NCI-H2029 (cell line): ENCODE data around the gene RAB11A.

Source experiments
- DNase-seq: peaks from one replicate; lab custom pipeline; 2025; lab: John Stamatoyannopoulos, UW

RAB11A gene

GRCh38 chr15:65869126-65869953 is at the start of gene RAB11A:
TSS of gene RAB11A (plus strand) at chr15:65869491. CDS start at chr15:65869586, 95 bp downstream.
- DNase-seq, result peak; percentile 72

DNA sequence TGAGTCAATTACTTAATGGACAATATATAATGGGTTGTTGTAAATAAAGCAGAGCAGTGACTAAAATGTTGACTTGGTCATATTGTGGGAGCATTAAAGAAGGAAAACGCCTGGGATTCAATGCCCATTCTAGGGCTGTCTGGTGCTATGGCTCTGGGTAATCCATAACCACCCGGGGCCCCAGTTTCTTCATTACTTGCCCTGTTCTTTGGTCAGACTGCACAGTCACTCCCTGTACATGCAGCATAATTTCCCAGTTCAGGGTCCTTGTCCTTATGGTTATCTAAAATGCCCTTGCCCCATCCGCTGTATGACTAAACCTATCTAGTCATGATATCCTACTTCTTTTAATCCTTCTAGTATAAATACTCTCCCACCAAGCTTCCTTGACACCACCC is 49.7 kb upstream of the RAB11A start:
- no peak for DNase-seq

GRCh38 chr15:65821070-65821469 is 48.2 kb upstream of the RAB11A start:
- no peak for DNase-seq

DNA sequence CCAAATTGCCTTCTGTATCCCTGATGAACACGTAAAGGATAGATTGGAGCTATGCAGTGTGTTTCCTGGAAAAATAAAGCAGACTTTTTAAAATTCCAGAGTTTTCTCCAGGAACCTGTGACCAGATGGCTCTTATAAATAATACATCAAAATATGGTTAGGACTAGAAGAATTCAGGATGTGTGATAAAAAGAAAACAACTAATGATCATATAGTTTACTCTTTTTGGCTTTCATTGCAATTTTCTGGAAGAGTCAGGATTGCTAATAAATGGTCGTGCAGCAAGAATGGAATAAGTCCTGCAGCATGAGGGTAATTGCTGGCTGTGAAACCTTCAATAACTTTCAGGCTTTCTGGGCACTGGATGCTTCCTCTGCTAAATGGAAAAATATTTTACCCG is 47.0 kb upstream of the RAB11A start:
- no peak for DNase-seq

- DNase-seq, result no peak
Measured at GRCh38 chr15:65824031-65824743, 45.1 kb upstream of the RAB11A start.

DNA sequence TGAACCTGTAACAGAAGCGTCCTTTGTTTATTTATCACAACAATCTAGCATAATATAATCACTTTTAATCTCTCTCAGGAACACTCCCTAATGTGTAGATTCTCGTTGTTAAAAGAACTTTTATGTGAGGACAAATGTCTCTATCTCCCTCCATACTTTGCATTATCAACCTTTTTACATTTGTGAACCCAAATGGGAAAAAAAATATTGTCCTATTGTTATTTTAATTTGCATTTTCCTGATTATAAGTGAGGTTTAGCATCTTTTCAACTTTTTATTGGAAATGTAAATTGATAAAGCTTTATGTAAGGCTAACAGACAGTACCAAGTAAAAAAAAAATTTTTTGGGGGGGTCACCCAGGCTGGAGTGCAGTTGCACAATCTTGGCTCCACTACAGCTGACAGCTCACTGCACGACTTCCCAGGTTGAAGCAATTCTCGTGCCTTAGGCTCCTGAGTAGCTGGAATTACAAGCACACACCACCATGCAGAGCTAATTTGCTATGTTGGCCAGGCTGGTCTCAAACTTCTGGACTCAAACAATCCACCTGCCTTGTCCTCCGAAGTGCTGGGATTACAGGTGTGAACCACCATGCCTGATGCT is 44.2 kb upstream of the RAB11A start:
- DNase-seq, result no peak

GRCh38 chr15:65827065-65827464 is 42.2 kb upstream of the RAB11A start:
- DNase-seq, result no peak

- no peak for DNase-seq
Measured at GRCh38 chr15:65828585-65828984, 40.7 kb upstream of the RAB11A start.

GRCh38 chr15:65829130-65829764 is 40.0 kb upstream of the RAB11A start:
- DNase-seq, result no peak

DNA sequence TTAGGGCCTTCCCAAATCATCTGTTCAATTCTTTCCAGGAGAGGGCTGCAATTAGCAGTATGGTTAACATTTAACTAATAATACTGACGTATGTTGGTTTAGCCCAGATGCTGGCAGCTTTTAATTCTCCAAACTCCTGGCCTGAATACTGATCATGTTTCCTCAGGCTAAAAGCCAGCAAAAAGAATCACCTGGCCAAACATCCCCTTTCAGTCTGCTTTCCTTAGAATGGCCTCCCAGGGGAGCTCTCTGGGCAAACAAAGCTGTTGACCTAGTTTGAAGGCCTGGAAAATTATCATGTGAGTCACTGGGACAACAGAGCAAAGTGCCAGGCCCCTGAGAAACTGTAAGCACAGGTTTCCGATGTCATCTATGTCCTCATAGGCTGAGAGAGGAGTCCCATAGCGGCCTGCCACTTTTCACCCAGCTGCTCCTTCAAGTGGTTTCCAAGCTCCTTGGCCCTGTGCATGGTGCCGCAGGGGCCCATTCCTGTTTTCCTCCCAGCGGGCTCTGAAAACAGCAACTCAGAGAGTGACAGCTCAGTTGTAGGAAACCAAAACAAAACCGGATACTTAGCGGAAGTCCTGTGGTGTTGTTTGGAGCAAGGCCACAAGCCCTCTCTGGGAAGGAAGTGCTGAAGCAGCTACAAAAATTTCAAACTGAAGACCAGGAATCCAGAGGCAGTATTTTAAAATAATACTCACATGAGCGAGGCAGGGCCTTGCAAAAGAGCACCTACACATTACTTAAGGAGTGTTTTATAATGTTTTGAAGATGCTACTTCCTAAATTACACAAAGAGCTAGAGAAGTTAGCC is 36.5 kb upstream of the RAB11A start:
- DNase-seq, result peak; percentile 94

- DNase-seq, result no peak
Measured at GRCh38 chr15:65833501-65834205, 35.6 kb upstream of the RAB11A start.

DNA sequence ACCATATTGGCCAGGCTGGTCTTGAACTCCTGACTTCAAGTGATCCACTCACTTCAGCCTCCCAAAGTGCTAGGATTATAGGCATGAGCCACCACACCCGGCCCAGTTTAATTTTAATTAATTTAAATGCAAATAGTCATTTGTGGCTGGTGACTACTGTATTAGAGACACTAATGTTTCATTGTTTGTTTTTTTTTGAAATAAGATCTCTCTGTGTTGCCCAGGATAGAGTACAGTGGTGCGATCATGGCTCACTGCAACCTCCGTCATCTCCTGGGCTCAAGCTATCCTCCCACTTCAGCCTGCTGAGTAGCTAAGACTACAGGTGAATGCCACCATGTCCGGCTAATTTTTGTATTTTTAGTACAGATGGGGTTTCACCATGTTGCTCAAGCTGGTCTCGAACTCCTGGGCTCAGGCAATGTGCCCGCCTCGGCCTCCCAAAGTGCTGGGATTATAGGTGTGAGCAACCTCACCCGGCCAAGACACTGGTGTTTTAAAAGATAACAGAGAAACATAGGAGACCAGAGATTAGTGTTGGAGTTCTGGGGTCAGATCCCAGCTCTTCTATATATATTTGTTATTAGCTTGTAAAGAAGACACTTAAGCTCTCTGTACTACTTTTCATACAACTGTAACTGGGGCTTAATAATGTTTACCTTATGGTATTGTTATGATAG is 34.5 kb upstream of the RAB11A start:
- DNase-seq, result no peak

DNA sequence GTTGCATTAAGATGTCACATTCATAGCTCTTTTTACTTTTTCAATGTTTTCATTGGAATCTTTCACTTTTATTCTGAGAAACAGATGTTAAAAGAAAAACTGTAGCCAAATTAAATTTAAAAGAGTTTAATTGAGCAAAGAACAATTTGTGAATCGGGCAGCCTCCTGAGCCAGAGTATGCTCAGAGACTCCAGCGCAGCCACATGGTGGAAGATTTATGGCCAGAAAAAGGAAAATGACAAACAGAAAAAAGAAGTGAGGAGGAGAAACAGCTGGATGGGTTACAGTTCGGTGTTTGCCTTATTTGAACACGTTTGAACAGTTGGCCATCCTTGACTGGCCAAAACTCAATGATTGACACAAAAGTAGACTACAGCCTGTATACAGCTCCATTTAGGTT is 33.8 kb upstream of the RAB11A start:
- DNase-seq, result no peak

- no peak for DNase-seq
Measured at GRCh38 chr15:65836665-65837064, 32.6 kb upstream of the RAB11A start.

- no peak for DNase-seq
Measured at GRCh38 chr15:65837301-65838294, 31.7 kb upstream of the RAB11A start.

DNA sequence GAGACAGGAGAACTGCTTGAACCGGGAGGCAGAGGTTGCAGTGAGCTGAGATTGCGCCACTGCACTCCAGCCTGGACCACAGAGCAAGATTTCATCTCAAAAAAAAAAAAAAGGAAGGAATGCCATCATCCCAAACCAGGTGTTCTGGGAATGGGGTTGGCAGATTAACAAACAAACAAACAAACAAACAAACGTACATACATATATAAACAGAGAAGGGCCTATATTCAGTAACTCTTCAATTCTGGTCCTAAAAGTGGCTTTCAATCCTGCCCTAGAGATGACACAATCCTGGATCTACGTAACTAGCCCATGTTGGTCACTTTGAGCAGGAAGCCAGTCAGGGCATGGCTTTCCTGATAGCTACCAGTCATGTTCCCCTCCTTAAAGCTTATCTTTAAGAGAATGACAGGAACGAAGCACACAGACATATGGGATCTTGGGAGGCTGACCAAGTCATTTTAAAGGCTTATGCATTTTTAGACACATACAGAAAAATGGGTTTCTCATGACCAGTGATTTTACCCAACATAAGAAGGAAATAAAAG is 29.9 kb upstream of the RAB11A start:
- DNase-seq, result no peak

- DNase-seq, result no peak
Measured at GRCh38 chr15:65839985-65840384, 29.3 kb upstream of the RAB11A start.

DNA sequence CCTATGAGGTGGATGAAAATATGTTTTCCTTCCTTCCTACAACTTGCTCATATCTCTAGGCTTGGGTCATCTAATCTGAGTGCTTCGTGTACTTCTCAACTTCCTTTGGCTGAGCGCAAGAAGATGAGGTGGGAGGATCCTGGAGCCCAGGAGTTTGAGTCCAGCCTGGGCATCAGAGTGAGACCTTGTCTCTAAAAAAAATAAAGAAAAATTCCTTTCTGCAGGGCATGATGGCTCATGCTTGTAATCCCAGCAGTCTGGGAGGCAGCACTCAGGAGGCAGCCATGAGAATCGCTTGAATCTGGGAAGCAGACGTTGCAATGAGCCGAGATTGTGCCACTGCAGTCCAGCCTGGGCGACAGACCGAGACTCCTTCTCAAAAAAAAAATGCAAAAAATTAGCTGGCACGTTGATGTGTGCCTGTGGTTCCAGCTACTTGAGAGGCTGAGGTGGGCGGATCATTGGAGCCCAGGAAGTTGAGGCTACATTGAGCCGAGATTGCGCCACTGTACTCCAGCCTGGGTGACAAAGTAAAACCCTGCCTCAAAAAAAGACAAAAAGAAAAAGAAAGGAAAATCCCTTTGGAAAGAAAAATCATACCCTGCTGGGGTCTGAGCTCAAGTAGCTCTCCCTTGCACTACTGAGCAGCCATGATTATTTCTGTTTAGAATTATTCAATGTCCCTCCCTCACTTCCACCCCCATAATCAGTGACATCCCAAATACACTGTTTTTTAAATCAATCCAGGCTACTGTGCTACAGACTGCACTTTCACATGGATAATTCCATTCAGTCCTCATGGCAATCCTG is 28.0 kb upstream of the RAB11A start:
- no peak for DNase-seq
